Measurements from ENCODE around the gene CCND3. TPM values are rescaled to one million over a fixed set of nuclear protein-coding genes. Genes with fewer than 3 reads are reported as not detected.

Gene CCND3
- total and polyA plus RNA-seq, 2 of the 8 experiments (the other 6 are each of a cell fraction or from before 2014, with no cell fraction given) = 30.6 to 32.9 TPM

- Histone ChIP-seq H3K23ac (ENCODE audit: insufficient read length) (no peak overlapping the region), H4K20me1 (replicated peaks in 1 of 2; ENCODE audit: control insufficient read depth in 1 of 2, insufficient read depth in 2 of 2, low read length in 2 of 2) (peaks cover 2 to 3% of the 10 kb centered on the region in 2 experiments), H2BK5ac (ENCODE audit: low read depth, low read length) (peak overlapping the region; percentile 63; the same call in 1 of the 2 replicates), H3K27ac (ENCODE audit: low read depth, low read length) (0 out of 2 replicates have a peak overlapping the region, but pooled peaks have one; percentile 51), H2AK5ac (ENCODE audit: low read depth, low read length) (0 out of 2 replicates have a peak overlapping the region, but pooled peaks have one; percentile 68), H4K8ac (ENCODE audit: extremely low read depth, insufficient read depth, low read length) (no peak overlapping the region), H2BK15ac (ENCODE audit: low read length) (0 out of 2 replicates have a peak overlapping the region, but pooled peaks have one; percentile 19), H3K4me2 (ENCODE audit: insufficient read depth in 1 of 2, low read depth in 2 of 2, low read length in 2 of 2) (peak overlapping the region; percentile 98 to 99; a peak in 2 of 4 replicates), H3K18ac (ENCODE audit: extremely low read depth, low read length) (no peak overlapping the region; the same call in 1 of the 2 replicates), H3K27me3 (replicated peaks in 1 of 4; ENCODE audit: control insufficient read depth in 3 of 4, extremely low read depth in 1 of 4, insufficient read depth in 3 of 4, low read length in 3 of 4) (no peaks in the 10 kb centered on the region), H3K14ac (ENCODE audit: insufficient read length) (no peak overlapping the region), H2BK120ac (replicated peaks; ENCODE audit: low read depth, low read length) (no peak overlapping the region), H2BK20ac (ENCODE audit: low read length) (peak overlapping the region; percentile 15; the same call in 1 of the 2 replicates), H3K9me3 (ENCODE audit: insufficient read depth in 2 of 2, low read depth in 1 of 2, low read length in 1 of 2) (no peaks in the 10 kb centered on the region), H2BK12ac (ENCODE audit: low read depth, low read length) (peak overlapping the region; percentile 84; the same call in 1 of the 2 replicates), H3K79me1 (ENCODE audit: low read depth, low read length) (peaks cover 2% of the 10 kb centered on the region), H3K9ac (replicated peaks in 1 of 4; ENCODE audit: extremely low read depth in 1 of 4, low read depth in 3 of 4, low read length in 3 of 4) (no peak overlapping the region), H3K4me1 (replicated peaks in 1 of 4; ENCODE audit: control insufficient read depth in 3 of 4, insufficient read depth in 4 of 4, low read length in 3 of 4) (peaks cover 6 to 31% (median 23%) of the 10 kb centered on the region in 4 experiments), H3K23me2 (ENCODE audit: low read depth, low read length) (peaks cover 17% of the 10 kb centered on the region), H3K36me3 (ENCODE audit: control insufficient read depth in 2 of 4, insufficient read depth in 4 of 4, low read length in 3 of 4) (peaks cover 8 to 25% (median 17%) of the 10 kb centered on the region in 4 experiments; a peak in 6 of 8 replicates), H3K4ac (replicated peaks; ENCODE audit: insufficient read length, low read depth, low read length) (no peak overlapping the region), H3K4me3 (ENCODE audit: extremely low read depth in 1 of 4, insufficient read depth in 2 of 4, low read depth in 3 of 4, low read length in 4 of 4) (peak overlapping the region in 2 of 4 experiments; percentile 10 to 91; a peak in 1 of 8 replicates), H4K91ac (replicated peaks; ENCODE audit: insufficient read length, low read length) (peak overlapping the region; percentile 59), H3K79me2 (ENCODE audit: control insufficient read depth in 1 of 2, insufficient read depth in 2 of 2, low read length in 2 of 2) (peaks cover 0 to 10% of the 10 kb centered on the region in 2 experiments; a peak in 1 of 4 replicates), H3K56ac (replicated peaks; ENCODE audit: insufficient read length, low read depth, low read length) (no peak overlapping the region), H2AFZ (ENCODE audit: low read length) (no peak overlapping the region), H4K5ac (ENCODE audit: insufficient read length, low read depth, low read length) (no peak overlapping the region)
- POLR2A ChIA-PET (ENCODE audit: partially characterized antibody) = interaction anchor here (0.8 to 16.6 kb wide), 10 partner anchors 12 to 107 kb away, joined by 3 to 235 read pairs (median 7); partner anchors contain the start of genes BYSL, MED20, TAF8 and USP49
- CTCF ChIA-PET (ENCODE audit: partially characterized antibody) = interaction anchor here (0.8 to 13.7 kb wide), 17 partner anchors 12 to 155 kb away, joined by 3 to 219 read pairs (median 5); partner anchors contain the start of genes BYSL, MED20 and TAF8
- no peak for TF ChIP-seq BRCA1 (IDR thresholded peaks at IDR 0.05; ENCODE audit: low read depth, low read length)
- no peak for TF ChIP-seq E2F6 (IDR thresholded peaks at IDR 0.05)
- TF ChIP-seq RAD21 (IDR thresholded peaks at IDR 0.05 in 1 of 2, conservative IDR thresholded peaks at IDR 0.05 in 1 of 2; ENCODE audit: low read depth in 2 of 2, low read length in 2 of 2) = no peak
- TF ChIP-seq JUND (IDR thresholded peaks at IDR 0.05; ENCODE audit: low read length) = no peak
- no peak for DNase-seq (ENCODE audit: low read depth in 1 of 2, low spot score in 2 of 2)
- WGBS, 2 experiments (ENCODE audit: extremely low coverage in 1 of 2, insufficient coverage in 1 of 2, insufficient read length in 1 of 2, insufficient replicate concordance in 2 of 2, low coverage in 1 of 2, low lambda C conversion rate in 2 of 2, missing lambda C conversion rate in 1 of 2) = 95% methylated on average over 4 of the region's 4 CpGs; no CpG with 5 or more reads in 1 of the 2 experiments
- FAIRE-seq = no peak
These were observed 3.6 kb downstream of the CCND3 start for GRCh38 chr6:41937861-41938574.

All from H1 (cell line).